Epithelial cell of prostate (primary cell): ENCODE data around the gene TRANK1.
"Not testable (repeated sequence)": the region's sequence is repeated elsewhere in the genome, so short reads cannot be mapped to it uniquely, and the experiment has no call there.

Source experiments
- DNase-seq: peaks from one replicate; pipeline ENCODE4 v3.0.0-alpha.2; 2011; ENCODE audit warnings: low read depth, low spot score
- H3K27ac ChIP-seq: fragments of 450-650 bp; 2 replicates; pipeline ENCODE4 v1.5.1; 2017; ENCODE audit warnings: mild to moderate bottlenecking

TRANK1 gene

DNA sequence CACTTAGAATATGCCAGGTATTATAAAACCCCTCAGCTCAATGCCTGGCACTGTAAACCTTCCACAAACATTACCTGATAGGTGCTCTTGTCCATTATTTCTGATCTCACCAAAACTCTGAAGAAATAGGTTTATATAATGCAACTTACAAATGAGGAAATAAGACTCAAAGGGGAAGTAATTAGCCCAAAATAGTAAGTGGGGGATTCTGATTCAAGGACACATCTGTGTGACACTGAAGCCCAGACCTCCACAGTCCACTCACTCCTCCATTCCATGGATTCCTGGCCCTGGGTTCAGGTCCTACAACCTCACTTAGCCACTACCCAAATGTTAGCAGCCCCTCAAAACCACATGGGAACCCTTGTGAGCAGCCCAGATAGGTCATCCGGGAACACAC, 49.9 kb downstream of the TRANK1 start:
- no peak for DNase-seq
- H3K27ac ChIP-seq, result no peak overlapping the region

DNA sequence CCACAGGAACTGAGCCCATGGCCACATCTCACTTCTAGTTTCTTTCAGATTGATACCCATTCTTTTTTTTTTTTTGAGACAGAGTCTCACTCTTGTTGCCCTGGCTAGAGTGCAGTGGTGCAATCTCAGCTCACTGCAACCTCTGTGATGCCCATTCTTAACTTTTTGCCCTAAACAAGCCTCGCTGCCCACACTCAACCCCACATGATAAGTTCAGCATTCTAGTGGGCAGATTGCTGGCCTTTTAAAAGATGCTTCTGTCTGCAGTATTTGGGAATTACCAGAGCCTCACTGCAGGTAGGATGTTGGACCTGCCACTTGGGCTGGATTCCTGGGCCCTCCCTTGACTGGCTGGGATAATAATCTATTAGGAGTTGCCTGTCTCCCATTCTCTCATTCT, 51.0 kb downstream of the TRANK1 start:
- no peak for DNase-seq
- no peak overlapping the region for H3K27ac ChIP-seq

DNA sequence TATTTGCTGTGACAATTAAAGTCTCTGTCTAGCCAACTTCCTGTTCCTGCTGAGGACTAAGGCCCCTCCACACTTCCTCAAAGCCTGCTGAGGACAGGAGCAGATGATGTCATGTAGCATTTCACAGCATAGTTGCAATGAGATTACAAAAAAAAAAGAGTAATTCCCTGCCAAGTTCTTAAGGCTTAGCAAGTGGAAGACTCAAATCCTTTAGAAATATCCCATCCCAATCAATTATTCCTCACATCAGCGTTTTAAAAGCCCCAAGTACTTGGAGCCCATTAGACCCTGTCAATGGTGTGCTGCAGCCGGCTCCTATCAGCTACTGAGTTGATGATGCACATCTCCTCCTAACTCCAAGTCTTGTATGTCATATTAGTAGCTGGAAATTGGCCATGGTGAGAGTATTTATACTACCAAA, 51.7 kb downstream of the TRANK1 start:
- peak; percentile 33 for DNase-seq
- H3K27ac ChIP-seq, result peak overlapping the region; percentile 14

DNA sequence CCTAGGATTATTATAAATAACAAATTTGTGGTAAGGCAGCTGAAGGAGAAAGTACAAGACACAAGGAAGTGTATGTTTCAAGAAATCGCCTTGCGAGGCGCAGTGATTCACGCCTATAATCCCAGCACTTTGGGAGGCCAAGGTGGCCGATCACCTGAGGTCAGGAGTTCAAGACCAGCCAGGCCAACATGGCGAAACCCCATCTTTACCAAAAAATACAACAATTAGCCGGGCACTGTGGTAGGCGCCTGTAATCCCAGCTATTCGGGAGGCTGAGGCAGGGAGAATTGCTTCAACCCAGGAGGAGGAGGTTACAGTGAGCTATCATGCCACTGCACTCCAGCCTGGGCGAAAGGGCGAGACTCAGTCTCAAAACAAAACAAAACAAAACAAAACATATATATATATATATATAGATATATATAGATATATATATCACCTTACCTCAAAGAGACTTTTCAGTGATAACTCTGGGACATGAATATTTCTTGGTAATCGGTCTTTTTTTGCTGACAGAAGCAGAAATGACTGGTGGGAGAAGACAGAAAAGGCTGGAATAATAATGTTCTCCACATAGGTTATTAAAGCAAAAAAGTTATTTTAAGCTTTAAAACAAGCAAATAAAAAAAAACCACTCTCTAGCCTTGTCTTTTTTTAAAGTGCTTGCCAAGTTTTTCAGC, 52.3 kb downstream of the TRANK1 start:
- peak overlapping the region; percentile 14 for H3K27ac ChIP-seq
- no peak for DNase-seq

DNA sequence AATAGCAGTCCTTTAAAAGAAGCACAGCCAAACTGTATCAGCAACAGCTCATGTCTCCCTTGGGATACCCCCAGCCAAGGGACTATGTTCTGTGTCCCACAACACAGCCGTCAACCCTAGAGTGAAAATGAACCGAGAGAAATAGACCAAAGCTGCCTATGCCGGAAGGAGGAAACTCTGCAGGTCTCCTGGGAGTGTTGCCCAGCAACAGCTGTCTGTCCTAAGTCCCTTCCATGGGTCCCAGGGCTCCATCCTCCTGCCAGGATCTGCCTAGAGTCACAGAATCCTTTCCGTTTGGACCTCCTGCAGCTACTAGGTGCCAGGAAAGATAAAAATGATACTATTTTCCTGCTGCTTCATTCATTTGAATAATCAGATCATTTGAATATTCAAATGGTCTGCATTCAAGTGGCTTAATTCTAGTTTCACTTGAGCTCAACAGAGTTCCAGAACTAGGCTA, 53.1 kb downstream of the TRANK1 start:
- DNase-seq, result no peak
- no peak overlapping the region for H3K27ac ChIP-seq

DNA sequence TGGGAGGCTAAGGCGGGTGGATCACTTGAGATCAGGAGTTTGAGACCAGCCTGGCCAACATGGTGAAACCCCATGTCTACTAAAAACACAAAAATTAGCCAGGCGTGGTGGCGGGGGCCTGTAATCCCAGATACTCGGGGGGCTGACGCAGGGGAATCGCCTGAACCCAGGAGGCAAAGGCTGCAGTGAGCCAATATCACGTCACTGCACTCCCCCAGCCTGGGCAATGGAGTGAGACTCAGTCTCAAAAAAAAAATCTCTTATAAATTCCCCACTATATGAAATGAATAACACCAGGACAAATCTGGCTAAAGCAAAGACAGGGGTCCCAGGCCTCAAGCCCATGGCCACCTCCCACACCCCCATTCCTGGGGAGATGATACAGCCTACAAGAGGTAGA, 53.8 kb downstream of the TRANK1 start:
- H3K27ac ChIP-seq, DNase-seq: not testable (repeated sequence)

DNA sequence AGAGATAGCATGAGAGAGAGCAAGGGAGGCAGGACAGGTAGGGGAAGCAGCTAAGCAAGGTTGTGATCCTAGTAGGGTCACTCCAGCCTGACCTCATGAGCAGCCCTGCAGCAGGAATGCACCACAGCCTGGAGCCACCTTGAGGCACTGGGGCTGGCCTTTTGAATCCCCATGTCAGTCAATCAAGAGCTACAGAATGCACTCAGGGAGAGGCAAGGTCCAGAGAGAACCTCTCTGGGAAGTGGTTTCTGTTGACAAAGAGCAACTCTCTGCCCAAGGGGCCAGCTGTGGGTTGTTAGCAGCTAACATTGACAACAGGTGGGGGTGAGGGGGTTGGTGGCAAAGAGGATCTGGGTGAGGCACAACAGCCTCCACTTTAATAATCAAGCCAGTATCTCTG, 54.6 kb downstream of the TRANK1 start:
- no peak for DNase-seq
- no peak overlapping the region for H3K27ac ChIP-seq

DNA sequence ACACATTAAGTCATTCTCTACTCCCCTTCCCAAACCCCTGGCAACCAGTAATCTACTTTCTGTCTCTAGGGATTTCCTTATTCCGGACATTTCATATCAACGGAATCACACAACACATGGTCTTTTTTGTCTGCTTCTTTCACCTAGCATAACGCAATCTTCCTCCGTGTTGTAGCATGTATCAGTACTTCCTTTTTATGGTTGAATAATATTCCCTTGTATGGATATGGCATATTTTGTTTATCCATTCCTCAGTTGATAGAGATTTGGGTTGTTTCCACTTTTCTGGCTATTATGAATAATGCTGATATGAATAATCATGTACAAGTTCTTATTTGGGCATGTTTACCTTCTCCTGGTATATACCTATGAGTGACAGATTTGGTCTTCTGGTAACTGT, 63.1 kb downstream of the TRANK1 start:
- no peak for DNase-seq
- H3K27ac ChIP-seq, result no peak overlapping the region

DNA sequence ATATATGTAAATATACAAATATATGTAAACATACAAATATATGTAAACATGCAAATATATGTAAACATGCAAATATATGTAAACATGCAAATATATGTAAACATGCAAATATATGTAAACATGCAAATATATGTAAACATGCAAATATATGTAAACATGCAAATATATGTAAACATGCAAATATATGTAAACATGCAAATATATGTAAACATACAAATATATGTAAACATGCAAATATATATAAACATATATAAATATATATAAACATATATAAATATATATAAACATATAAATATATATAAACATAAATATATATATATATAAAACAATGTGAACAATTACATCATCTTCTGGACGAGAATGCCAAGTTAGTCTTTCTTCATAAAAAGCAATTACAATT, 65.0 kb downstream of the TRANK1 start:
- DNase-seq, H3K27ac ChIP-seq: not testable (repeated sequence)

DNA sequence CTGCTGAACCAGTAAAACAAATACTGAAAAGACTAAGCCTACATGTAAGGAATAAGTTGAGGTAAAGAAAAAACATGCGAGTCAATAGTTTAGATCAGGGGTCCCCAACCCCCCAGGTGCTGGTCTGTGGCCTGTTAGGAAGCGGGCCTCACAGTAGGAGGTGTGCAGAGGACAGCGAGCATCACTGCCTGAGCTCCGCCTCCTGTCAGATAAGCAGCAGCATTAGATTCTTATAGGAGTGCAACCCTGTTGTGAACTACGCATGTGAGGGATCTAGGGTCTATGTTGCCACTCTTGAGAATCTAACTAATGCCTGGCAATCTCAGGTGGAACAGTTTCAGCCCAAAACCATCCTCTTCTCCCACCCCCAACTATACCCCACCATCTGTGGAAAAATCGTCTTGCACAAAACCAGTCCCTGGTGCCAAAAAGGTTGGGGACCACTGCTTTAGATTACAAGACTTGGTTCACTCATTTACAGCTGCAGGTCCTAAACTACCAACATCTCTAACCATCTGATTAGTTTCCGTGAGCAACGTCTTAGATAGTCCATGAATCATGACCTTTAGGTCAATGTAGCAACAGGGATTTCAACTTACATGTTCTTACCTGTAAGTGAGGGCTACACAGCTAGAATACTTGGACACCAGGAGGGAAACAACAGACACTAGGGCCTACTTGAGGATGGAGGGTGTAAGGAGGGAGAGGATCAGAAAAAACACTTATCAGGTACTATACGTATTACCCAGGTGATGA, 66.7 kb downstream of the TRANK1 start:
- DNase-seq, result no peak
- no peak overlapping the region for H3K27ac ChIP-seq

DNA sequence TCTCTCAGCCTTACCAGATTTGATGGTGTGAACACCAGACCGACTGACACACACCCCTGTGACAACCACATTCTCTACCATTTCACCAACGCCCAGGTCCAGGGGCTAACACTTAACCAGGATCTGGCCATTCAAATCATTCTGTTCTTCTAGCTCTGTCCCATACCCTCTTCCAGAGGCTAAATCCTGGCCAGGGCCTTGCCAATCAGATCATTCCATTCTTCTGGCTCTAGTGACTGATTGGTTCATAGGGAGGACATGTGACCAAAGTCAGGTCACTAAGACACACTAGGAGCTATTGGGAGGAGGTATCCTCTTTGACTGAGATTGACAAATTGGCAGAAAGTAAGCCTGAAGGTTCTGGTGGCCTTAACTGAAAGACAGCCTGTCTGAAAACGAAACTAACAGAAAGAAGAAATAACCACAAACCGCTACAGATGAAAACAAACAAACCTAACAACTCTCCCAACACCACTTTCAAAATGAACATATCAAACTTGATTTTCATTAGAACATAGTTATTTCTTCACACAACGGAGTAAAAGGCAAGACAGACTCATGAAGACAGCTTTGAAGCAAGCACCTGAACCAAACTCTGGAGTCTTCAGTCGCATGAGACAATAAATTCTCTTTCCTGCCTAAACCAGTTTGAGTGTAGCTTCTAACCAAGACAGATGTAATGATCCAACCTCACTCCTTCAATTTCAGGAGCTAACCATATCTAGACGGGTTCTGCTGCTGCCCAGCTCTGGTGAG, 68.5 kb downstream of the TRANK1 start:
- no peak overlapping the region for H3K27ac ChIP-seq
- DNase-seq, result no peak

DNA sequence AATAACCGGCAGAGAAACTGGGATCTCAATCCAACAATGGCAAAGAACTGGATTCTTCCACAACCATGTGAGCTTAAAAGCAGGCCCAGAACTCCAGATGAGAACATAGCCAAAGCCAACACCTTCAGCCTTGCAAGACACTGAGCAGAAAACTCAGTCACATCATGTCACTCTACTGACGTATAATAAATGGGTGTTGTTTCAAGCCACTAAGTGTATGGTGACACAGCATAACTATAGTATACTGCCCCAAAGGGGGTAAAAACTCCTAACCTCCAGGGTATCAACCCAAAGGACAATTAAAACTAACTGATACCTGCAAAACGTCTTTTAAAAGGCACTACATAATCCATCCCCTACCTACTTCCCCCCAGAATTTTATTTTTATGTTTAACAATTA, 69.5 kb downstream of the TRANK1 start:
- no peak overlapping the region for H3K27ac ChIP-seq
- DNase-seq, result no peak

DNA sequence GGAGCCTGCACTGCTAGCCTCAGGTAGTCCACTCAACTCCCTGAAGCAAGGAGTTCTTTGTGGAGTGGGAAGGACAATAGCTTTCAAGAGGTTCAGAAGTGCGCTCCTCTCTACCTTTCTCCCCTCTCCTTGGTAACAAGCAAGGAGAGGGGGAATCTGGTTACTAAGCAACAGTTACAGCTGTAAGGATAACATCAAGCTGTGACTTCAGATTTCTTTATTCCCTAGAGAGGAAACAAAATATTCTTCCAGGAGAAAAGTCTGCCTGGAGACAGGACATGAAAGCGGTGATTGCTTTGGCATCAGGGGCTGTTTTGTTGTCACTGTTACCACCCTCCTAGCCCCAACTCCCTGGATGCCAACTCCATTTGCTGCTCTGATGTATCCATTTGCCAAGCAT, 70.4 kb downstream of the TRANK1 start:
- no peak for DNase-seq
- H3K27ac ChIP-seq, result no peak overlapping the region

DNA sequence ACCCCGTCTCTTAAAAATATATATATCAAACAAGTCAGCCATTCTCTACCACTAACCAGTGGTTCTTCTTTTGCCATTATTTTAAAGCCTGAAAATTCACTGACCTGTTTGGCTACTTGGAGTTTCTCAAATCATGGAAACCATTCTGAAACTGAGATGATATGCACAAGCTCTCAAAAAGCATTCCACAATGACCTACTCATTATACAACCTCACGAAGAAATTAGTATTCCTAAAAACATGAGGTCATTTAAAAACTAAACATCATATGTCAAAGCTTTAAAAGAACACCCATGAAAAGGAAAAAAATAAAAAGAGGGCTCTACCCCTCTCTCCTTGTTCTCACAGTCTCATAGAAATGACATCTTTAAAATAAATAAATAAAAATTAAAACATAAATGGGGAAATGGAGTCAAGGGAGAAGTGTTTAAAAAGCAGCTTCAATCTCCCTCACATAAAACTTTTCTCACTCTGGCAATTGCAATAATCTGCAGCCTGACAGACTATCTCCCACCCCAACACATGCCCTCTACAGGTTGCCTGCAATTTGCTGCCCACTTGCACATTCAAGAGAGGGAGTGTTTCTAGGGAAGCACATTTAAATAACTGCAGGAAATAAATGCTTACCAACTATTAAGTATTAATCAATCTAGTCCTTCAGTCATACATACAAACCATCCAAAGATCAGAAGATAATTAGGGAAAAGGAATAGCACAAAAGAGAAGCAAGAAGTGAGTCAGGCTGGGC, 73.3 kb downstream of the TRANK1 start:
- no peak for DNase-seq

DNA sequence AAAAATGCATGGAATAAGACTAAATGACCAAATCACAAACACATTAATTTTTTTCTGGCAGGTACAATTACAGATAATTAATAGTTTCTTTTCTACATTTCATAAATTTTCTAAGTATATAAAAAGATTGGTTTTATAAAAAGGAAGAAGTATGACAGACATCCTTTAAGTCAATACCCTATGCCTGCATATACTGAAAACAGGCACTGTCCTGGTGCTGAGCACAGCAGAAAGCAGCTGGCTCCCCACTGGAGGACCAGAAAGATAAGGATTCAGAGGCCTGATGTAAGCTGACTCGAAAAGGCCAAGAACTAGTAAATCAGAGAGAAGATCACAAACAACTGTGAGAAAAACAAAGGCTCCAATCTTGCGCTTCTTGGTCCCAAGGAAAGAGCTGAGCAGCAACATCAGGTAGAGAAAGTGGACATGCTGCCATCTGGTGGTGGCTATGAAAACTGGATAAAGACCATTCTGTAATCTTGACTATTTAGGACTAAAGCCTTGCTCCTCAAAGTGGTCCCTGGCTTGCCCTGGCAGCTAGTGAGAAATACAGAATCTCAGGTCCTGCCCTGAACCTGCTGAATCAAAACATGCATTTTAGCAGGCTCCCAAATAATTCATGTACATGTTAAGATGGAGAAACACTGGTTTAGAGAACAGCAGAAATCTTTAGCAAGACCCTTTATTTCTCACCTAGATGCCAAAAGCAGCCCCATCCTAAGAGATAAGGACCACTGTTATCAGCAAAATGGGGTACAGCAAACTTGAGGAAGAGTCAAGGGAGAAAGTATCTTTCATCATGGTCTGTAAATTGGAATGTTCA, 76.0 kb downstream of the TRANK1 start:
- H3K27ac ChIP-seq, result no peak overlapping the region
- DNase-seq, result no peak

More for the DNA sequence above, 73.3 kb downstream of the TRANK1 start:
- H3K27ac ChIP-seq, result no peak overlapping the region

DNA sequence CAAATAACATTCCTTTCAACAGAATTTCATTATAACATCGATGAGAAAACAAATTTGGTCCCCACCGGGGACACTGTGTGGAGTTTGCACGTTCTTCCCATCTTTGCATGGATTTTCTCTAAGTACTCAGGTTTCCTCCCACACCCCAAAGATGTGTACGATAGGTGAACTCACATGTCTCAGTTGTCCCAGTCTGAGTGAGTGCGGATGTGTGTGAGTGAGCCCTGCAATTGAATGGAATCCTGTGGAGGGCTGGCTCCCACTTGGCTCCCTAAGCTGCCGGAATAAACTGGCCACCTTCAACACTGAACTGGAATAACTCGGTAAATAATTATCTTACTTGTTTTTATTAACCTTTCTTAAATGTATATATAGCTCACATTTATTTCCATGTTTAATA, 77.0 kb downstream of the TRANK1 start:
- DNase-seq, result no peak
- H3K27ac ChIP-seq, result no peak overlapping the region

DNA sequence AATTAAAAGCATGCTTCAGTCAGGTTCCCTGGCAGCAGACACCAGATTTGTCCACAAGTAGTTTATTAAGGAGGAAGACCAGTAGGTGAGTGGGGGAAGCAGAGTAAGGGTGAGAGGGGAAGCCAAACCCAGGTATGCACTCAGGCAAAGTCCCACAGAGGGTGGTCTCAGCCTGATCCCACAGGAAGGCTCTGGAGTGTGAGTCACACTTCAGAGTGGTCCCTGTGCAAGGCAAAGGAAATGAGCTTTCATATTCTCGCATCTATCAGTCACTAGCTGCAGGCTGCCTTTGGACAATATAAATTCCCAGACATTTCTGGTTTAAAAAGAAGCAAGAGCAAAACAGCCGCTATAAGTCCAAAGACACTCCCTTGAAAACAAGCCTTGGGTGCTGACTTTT, 78.5 kb downstream of the TRANK1 start:
- no peak for DNase-seq
- H3K27ac ChIP-seq, result no peak overlapping the region

DNA sequence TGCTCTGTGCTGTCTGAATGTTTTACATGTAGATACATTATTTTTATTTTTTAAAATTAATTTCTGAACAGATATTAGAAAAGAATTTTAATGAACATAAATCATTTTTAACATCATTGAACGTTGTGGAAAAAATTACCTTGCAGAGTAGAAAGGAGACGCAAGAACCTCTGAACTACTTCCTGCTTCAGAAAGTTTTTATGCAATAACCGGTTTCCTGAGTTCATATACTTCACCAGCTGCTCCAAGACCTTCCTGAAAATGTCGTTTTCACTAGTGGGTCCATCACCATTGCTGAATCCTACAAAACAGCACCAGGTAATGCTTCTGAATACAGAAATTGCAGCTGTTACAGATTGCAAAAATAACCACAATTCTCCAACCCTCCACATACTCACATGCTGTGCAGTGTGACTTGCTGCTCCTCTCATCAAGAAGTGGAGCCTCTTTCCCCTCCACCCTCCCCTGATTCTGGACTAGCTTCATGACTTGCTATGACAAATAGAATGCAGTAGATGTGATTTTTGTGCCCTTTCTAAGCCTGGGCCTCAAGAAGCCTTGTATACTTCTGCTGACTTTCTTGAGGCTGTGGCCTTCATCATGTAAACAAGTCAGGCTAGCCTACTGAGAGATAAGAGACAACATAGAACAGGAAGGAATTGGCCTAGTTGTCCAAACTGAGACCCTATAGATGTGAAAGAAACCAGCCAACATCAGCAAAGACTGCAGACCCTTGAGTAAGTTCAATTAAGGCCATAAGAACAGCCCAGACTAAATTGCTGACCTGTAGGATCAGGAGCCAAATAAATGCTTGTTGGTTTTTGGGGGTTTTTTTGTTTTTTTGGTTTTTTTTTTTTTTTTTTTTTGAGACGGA, 80.4 kb downstream of the TRANK1 start:
- no peak overlapping the region for H3K27ac ChIP-seq
- no peak for DNase-seq
